A204.1 (cell line): Measurements from ENCODE around the gene SRF.
A peak's percentile ranks its signal among the peaks of the same experiment; 100 is the strongest.
"Not testable (repeated sequence)": the region's sequence is repeated elsewhere in the genome, so short reads cannot be mapped to it uniquely, and the experiment has no call there.

ENCODE experiments used
- FAIRE-seq: peaks from 2 replicates; lab custom pipeline; 2012; peaks lifted over from hg19 to GRCh38; lab: Jason Lieb, UNC

The SRF gene

DNA sequence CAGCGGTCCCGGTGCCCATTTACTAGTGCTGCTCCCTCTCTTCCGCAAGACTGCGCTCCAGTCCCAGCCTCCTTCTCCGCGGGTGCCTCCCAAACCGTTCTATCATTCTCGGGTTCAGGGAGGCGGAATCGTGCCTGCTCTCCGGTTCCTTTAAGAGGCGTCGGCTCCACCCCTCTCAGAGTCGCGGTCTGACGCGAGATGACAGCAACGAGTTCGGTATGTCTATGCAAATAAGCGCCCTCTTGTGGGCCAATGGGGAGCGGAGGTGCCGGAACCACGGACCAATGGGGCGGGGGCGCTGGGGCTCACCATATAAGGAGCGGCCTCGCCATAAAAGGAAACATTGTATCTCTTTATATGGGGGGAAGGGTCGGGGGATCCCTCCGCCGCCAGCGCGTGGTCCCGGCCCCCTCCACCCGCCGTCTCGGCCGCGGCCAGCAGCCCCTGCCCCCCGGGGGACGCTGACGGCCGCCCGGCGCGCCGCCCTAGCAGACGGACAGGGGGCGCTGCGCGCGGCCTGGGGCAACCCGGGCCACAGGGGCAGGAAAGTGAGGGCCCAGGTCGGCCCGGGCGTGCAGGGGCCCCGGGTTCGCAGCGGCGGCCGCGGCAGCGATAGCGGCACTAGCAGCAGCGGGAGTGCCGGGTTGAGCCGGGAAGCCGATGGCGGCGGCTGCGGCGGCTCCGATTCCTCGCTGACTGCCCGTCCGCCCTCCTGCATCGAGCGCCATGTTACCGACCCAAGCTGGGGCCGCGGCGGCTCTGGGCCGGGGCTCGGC, at the start of gene SRF:
TSS of gene SRF (plus strand) at position 339 of the 776 bp plus-strand sequence. CDS start at position 727, 388 bp downstream.
- peak; percentile 96 for FAIRE-seq

GRCh38 chr6:43122146-43122545, 48.9 kb upstream of the SRF start:
- FAIRE-seq, result no peak

DNA sequence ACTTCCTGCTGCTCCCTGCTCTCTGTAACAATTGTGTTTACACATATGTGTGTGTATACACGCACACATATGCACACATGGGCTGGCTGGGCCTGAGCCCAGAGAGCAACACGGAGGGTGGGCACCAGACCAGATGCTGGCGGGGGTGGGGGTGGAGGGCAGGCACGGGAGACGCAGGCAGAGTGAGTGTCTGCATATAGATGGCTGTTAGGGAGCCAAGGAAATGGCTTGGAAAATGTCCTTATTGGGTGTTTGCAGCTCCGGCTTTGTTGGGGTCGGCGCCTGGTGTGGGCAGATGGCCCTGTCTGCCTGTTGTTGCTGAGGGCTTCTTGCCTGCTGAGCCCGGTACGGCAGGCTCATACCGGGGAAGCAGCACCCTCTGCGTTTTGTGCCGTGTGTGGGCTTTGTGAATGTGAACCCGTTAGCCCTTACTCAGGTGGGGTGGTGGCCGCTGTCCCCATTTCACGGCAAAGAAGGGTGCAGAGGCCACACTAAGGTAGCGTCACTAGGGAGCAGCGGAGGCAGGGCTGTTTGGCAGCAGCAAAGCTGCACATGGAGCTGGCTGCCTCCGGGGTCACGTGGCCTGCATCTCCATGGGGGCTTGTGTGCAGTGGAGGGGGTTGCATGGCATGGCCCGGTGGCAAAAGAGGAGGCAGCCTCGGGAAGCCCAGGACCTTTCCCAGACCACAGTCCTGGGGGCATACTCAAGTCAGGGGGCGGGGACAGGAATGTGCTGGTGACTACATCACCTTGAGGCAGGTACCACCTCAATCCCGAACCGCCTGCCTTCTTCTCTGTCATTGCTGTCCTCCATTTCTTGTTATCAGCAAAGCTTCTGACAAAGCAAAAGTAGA, 47.4 kb upstream of the SRF start:
- FAIRE-seq, result no peak

GRCh38 chr6:43124481-43124880, 46.6 kb upstream of the SRF start:
- FAIRE-seq, result no peak

DNA sequence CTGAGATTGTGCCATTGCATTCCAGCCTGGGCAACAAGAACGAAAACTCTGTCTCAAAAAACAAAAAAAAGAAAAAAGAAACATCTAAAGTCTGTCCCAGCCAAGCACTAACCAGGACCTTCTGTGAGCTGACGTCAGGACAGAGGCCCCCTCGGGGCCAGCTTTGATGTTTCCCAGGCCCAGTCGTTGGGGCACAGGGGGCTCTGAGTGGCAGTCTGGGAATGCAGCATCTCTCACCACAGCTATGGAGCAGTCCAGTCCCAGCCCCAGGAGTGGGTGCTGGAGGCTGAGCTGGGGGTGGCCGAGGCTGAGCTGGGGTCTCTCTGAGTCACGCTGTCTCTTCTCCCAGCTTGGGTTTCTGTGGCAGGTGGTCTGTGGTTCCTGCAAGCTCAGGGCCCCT, 46.0 kb upstream of the SRF start:
- FAIRE-seq, result no peak

DNA sequence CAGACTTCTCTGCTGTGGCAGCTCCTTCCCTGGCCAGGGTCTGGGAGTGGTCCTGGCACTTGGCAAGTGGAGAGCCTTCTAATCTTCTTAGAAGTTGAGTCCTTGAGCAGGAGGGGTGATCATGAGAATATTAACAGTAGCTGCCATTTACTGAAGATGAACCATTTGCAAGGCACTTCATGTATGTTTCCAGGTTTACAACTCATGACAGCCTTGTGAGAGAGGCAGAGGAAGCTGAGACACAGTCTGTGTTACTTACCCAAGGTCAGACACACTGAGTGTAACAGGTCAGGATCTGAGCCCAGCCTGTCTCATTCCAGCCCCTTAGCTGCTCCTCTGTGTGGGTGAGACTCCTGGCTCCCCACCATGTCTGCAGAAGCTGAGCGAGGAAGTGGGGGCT, 45.5 kb upstream of the SRF start:
- no peak for FAIRE-seq

GRCh38 chr6:43127180-43127579, 43.9 kb upstream of the SRF start:
- FAIRE-seq, result no peak

DNA sequence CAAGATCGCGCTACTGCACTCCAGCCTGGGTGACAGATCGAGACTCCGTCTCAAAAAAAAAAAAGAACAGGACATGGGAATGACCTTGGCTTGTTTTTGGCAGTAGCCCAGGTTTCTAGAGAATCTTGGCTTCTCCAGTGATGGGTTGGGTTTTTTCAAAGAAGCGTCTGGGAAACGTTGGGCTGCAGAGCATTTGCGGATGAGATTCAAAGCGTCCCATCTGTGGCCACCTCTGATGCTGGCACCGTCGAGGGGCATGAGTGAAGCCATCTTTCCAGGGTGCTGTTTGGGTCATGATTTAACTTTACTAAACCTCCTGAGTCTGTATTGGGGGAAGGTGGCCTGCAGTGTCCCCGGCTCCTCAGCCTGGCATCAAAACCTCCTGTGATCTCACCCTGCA, 43.2 kb upstream of the SRF start:
- FAIRE-seq, result no peak

GRCh38 chr6:43128926-43129325, 42.1 kb upstream of the SRF start:
- FAIRE-seq, result no peak

- no peak for FAIRE-seq
Observed at GRCh38 chr6:43129434-43130194, 41.5 kb upstream of the SRF start.

DNA sequence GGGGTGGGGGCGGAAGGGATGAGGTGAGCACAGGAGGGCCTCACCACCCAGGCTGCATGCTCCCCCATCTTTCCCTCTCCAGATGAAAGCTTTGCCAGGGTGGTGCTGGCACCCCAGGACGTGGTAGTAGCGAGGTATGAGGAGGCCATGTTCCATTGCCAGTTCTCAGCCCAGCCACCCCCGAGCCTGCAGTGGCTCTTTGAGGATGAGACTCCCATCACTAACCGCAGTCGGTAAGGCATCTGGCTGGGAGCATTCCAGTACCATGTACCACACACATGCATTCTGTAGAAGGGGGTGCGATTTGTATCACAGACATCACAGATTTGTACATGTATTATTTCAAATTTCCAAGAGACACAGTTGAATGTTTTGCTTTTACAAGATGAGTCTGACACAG, 40.6 kb upstream of the SRF start:
- no peak for FAIRE-seq

DNA sequence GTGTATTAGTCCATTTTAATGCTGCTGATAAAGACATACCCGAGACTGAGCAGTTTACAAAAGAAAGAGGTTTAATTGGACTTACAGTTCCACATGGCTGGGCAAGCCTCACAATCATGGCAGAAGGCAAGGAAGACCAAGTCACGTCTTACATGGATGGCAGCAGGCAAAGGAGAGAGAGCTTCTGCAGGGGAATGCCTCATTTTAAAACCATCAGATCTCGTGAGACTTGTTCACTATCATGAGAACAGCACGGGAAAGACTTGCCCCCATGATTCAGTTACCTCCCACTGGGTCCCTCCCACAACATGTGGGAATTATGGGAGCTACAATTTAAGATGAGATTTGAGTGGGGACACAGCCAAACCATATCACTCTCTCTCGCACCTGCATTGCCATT, 39.7 kb upstream of the SRF start:
- FAIRE-seq, result not testable (repeated sequence)

- no peak for FAIRE-seq
Observed at GRCh38 chr6:43138267-43138666, 32.8 kb upstream of the SRF start.

GRCh38 chr6:43139973-43140372, 31.1 kb upstream of the SRF start:
- FAIRE-seq, result not testable (repeated sequence)

DNA sequence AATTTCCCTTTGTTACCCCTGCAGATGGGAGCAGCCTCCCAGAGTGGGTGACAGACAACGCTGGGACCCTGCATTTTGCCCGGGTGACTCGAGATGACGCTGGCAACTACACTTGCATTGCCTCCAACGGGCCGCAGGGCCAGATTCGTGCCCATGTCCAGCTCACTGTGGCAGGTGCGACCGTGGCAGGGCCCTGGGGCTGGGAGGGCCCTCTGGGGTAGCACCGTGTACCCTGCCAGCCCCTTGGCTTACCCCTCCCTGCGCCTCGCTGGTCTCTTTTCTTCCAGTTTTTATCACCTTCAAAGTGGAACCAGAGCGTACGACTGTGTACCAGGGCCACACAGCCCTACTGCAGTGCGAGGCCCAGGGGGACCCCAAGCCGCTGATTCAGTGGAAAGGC, 29.4 kb upstream of the SRF start:
- no peak for FAIRE-seq

GRCh38 chr6:43142101-43142500, 29.0 kb upstream of the SRF start:
- no peak for FAIRE-seq

GRCh38 chr6:43143235-43144128, 27.6 kb upstream of the SRF start:
- no peak for FAIRE-seq

DNA sequence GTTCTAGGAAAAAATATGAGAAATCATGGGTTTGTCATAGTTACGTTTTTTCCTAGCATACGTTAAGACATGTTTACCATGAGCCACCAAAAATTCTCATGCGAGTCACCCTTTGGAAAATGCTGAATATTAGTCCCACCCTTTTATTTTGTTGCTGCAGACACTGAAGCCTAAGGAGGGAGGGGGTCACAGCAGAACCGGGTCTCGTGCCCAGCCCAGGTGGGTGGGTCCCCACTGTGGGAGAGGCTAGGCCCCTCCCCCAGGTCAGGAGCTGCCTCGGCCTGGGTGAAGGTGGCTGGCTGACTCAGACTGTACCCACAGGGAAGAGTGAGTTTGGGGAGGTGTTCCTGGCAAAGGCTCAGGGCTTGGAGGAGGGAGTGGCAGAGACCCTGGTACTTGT, 26.2 kb upstream of the SRF start:
- no peak for FAIRE-seq

DNA sequence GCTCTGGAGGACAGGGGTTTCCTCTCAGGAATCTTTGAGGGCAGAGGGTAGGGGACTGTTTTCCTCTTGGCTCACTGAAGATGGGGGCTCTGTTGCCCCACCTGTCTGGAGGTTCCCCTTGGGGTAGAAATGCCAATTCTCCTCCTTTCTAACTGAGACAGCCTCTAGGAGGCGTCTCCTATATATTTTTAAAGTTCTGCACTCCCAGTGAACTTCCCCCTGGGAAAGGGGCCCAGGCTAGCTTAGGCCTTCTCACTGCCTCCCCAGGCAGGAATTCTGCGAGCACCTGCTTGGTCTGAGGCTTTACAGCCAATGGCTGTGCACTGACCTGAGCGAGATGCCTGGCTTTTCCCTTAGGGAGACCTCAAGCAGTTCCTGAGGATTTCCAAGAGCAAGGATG, 24.8 kb upstream of the SRF start:
- FAIRE-seq, result no peak

GRCh38 chr6:43146709-43147688, 24.1 kb upstream of the SRF start:
- FAIRE-seq, result no peak
